Esophagus muscularis mucosa (tissue), 3 donors: ENCODE data around the gene OR51S1.

Experiments used
- CTCF ChIP-seq, 3 experiments: fragments of 200-600 bp in 2 of 3; fragments of 450-650 bp in 1 of 3; sonication (generic) in 2 of 3; IDR thresholded peaks; one replicate each; pipeline ENCODE4 v1.5.1; 2017 to 2019; ENCODE audit warnings: antibody characterized with exemption in 3 of 3, mild to moderate bottlenecking in 2 of 3, moderate library complexity in 1 of 3
- POLR2A ChIP-seq: fragments of 450-650 bp; IDR thresholded peaks from one replicate; pipeline ENCODE4 v1.6.1; 2017; ENCODE audit warnings: antibody characterized with exemption, moderate library complexity, mild to moderate bottlenecking, low read depth

DNA sequence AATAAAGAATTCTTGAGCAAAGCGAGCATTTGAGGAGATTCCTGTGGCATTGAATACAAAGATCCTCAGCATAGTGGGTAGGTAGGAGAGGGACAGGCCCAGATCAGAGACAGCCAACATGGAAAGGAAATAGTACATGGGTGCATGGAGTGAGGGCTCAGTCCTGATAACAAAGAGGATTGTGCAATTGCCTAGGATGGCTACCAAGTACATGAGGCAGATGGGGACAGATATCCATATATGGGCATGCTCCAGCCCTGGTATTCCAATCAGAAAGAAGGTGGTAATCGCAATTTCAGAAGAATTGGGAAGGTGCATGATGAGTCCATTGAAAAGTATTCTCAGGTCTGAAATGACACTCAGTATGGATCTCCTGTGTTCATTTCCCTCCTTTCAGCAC is 41.3 kb upstream of the OR51S1 start:
- TF ChIP-seq CTCF (IDR thresholded peaks at IDR 0.05) (no peak), POLR2A (no peak)
